GM18499 (cell line): ENCODE measurements around the gene ATP5F1D.
"Not testable (repeated sequence)": the region's sequence is repeated elsewhere in the genome, so short reads cannot be mapped to it uniquely, and the experiment has no call there.

Experiments used
- ATAC-seq: cut with Tn5 transposase; IDR thresholded peaks from one replicate; pipeline ENCODE4 v1.9.1; 2021; ENCODE audit warnings: moderate number of reproducible peaks; ENCODE audit not compliant: insufficient read depth, unreplicated experiment

ATP5F1D gene

DNA sequence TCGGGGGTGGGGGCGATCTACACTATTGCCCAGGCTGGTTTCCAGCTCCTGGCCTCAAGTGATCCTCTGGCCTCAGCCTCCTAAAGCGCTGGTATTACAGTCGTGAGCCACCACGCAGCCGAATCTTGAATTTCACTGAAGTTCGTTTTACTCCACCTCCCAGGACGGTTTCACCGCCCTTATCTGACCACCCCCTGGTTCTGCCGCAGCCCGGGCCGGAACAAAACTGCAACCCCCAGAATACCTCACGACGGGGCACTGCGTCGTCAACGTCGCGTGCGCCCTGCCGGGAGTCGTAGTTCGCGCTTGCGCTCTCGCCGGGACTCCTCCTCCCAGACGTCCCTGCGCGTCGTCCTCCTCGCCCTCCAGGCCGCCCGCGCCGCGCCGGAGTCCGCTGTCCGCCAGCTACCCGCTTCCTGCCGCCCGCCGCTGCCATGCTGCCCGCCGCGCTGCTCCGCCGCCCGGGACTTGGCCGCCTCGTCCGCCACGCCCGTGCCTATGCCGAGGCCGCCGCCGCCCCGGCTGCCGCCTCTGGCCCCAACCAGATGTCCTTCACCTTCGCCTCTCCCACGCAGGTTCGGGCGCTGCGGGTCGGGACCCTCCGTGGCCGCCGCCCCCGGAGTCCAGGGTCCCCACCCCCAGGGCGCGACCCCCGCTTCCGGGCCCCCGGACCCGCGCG lies at the start of gene ATP5F1D:
ATP5F1D (plus strand) TSS at position 335 of the 679 bp plus-strand sequence; CDS start at position 435, 100 bp downstream.
- ATAC-seq, result no peak

DNA sequence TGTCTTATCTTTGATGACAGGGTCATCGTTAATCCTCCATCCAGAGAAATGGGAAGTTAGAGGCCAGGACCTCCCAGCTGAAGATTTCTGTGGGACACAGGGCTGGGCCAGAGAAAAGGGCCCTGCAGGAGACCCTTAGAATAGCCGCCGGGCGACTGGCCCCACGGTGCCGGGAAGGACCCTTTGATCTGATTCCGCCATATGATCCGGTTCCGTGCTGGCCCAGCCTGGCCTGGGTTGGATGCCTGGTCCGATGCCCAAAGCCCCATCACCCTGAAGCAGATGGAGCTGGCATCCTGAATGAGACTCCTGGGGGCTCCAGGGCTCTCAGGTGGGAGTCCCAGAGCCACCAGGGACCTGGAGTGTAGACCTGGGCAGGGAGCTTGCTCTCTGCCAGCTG lies 42.0 kb upstream of the ATP5F1D start:
- no peak for ATAC-seq

DNA sequence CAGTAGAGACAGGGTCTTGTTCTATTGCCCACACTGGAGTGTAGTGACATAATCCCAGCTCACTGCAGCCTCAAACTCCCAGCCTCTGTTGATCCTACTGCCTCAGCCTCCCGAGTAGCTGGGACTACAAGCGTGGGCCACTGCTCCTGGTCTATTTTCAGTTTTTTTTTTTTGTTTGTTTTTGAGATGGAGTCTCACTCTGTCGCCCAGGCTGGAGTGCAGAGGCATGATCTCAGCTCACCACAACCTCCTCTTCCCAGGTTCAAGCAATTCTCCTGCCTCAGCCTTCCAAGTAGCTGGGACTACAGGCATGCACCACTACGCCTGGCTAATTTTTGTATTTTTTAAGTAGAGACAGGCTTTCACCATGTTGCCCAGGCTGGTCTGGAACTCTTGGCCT lies 40.9 kb upstream of the ATP5F1D start:
- not testable (repeated sequence) for ATAC-seq

DNA sequence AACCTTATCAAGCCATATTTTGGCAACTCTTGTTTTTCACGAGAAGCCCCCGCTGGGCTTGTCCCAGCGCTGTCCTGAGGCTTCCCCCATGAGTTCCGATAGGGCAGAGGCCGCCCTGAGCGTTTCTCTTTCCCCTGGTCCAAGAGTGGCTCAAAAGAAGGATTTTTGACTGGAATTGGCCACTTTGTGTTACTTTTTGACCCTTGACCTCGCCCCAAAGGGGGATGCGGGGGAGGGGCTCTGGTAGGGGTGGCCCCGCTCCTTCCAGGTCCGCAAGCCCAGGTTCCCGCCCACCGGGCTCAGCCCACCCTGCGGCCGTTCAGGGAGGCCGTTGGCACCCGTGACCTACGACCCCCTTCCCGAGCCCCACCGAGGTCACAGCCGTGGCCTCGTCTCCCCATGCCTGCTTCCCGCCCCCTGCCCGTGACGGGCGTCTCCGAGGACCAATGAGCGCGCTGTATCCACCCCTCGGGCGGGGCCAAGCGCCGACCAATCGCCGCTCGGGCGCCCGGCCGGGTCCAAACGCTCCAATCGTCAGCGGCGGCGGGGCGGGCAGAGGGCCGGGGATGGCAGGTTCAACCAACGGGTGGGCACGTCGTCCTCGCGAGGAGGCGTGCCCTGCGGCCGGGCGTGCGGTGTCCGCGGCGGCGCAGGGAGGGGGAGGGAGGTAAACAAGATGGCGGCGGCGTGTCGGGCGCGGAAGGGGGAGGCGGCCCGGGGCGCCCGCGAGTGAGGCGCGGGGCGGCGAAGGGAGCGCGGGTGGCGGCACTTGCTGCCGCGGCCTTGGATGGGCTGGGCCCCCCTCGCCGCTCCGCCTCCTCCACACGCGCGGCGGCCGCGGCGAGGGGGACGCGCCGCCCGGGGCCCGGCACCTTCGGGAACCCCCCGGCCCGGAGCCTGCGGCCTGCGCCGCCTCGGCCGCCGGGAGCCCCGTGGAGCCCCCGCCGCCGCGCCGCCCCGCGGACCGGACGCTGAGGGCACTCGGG lies 36.1 kb upstream of the ATP5F1D start, which contains the start of gene STK11:
STK11 (plus strand) TSS at position 665 of the 986 bp plus-strand sequence. CDS start 1,136 bp downstream, outside the sequence.
- peak; percentile 38 for ATAC-seq

GRCh38 chr19:1206150-1206863 lies 35.2 kb upstream of the ATP5F1D start:
- ATAC-seq, result no peak

GRCh38 chr19:1206864-1207450 lies 34.6 kb upstream of the ATP5F1D start:
- ATAC-seq, result no peak

DNA sequence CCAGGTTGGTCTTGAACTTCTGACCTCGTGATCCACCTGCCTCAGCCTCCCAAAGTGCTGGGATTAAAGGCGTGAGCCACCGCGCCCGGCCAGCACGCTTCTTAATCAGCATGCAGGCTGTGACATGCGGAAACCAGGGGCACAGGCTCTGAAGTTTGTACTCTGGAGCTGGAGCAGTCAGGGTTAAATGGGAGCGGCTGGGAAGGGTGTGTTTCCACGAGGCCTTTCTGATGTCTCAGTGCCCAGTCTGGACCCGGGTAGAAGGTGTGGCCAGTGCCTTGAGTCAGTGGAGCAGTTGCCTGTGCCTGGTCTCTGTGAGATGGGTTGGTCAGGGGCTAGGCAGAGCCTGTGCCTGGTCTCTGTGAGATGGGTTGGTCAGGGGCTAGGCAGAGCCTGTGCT lies 32.7 kb upstream of the ATP5F1D start:
- not testable (repeated sequence) for ATAC-seq

DNA sequence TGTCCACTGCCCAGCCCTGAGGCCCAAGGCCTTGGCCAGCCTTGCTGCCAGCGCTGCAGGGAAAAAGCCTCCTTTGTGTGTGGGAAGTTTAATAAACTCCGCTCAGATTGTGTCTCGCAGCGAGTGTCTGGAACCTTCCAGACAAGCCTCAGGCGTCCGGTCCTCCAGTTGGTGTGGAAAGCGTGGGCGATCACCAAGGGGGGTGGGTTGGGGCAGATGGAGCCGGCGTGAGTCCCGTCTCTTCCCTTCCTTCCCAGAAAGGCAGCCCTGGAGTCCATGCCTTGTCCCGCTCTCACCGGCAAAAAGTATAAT lies 31.4 kb upstream of the ATP5F1D start:
- ATAC-seq, result no peak

DNA sequence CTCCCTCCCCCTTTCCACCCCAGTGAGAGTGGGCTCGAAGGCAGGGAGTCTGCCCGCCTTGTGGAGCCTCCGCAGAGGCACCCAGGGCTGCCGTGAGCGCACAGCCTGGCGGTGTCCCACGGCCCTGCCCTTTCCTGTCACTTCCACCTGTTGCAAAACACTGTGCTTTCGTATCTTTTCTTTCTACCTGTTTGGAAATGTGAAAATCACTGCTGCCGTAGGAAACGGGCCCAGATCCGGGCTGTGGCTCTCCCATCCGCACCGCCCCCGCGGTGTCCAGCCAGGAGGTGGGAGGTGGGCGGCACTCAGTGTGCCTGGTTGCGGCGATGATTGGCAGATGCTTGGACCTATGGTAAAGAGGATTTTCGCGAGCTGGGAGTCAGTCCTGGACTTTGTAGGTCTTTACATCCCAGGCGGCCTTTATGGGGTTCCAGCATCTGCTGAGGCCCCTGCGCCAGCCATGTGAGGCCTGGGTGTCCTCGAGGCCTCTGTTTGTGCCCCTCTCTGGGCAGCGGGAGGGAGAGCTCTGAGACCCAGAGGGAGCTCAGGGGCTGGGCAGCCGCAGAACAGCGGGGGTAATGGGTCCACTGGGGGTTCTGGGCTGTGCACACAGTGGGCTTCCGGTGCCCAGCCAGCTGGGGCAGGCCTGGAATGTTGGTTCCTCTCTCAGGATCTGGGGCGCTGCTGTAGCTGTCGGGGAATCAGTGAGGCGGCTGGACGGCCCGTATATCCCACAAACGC lies 29.9 kb upstream of the ATP5F1D start:
- no peak for ATAC-seq

DNA sequence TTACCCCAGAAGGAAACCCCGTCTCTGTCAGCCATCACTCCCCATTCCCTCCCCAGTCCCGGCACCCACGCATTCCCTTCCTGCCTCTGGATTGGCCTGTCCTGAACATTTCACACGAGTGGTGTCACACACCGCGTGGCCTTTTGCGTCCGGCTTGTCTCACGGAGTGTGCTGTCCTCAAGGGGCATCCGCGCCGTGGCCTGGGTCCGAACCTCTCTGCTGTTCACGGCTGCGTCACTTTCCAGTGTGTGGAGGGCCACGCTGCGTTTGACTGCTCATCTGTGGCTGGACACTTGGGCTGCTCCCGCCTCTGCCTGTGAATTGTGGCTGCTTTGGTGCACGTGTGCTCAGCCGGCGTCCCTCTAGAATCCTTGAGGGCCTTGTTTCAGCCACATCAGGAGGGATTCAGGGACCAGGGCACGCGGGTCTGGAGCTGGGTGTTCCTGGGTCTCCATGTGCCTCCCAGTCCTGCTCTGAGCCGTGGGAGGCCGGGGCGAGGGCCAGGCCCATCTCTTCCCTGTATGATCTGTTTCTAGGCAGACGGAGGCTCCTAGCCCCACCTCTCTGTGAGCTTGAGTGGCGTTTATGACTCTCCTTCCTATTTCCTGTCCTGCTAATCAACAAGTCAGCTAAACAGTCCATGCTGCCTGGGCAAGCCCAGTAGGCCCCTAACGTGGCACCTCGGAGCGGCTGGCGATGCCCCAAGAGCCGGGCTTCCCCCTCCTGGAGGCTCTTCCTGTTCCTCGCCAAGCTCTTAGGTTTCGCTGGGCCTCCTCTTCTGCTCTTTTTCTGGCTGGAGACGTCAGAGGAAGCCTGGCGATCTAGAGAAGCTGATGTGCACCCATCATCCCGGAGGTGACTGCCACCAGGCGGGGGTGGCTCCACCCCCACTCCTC lies 27.9 kb upstream of the ATP5F1D start:
- ATAC-seq, result no peak

DNA sequence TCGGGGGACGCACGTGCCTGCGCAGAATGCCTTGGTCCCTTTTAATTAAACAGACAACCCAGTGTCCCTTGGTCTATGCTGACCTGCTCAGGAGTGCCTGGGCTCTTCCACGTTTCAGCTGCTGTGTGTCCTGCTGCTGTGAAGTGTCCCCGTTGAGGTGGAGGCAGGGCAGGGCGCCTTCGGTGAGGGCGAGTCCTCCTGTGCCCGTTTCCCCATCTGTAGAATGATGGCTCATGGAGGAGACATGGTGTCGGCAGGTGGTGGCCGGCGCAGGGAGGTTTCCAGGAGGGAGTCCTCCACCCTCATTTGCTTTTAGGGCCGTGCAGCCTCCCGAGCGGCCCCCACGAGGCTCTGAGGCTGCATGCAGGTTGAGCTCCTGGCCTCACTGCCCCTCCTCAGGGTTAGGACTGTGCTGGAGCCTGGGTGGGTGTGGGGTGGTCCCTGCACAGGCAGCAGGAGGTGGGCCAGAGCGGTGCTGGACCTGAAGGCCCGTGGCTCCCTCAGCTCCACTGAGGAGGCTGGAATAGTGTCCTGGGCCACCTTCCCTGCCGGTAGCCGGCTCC lies 27.2 kb upstream of the ATP5F1D start:
- ATAC-seq, result no peak

GRCh38 chr19:1214862-1215731 lies 26.5 kb upstream of the ATP5F1D start:
- no peak for ATAC-seq

- no peak for ATAC-seq
Observed at GRCh38 chr19:1216756-1217155, 24.8 kb upstream of the ATP5F1D start.

- no peak for ATAC-seq
Observed at GRCh38 chr19:1217366-1217765, 24.2 kb upstream of the ATP5F1D start.

- ATAC-seq, result no peak
Observed at GRCh38 chr19:1218751-1219567, 22.6 kb upstream of the ATP5F1D start.

DNA sequence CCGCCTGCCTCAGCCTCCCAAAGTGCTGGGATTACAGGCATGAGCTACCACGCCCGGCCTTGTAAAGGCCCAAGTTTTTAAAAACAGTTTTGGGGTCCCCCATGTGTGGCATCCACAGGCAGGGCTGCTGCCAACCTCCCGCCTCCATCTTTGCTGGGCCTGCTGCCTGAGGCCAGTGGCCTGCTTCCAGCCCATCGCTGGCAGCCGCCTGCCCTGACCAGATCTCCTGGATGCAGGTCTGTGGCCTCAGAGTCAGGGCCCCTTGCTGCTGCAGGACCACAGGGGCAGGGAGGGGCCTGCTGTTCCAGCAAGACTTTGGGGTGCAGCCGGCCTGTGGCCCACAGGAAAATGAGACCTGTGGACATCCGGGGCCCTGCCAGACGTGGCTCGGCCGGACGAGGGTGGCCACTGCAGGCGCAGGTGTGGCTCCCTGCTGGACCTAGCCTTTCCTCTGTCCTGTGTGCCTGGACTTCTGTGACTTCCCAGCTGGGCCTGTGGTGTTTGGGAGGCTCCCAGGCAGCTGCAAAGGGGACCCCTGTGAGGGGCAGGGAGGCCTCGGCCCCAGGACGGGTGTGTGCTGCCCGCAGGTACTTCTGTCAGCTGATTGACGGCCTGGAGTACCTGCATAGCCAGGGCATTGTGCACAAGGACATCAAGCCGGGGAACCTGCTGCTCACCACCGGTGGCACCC lies 21.6 kb upstream of the ATP5F1D start:
- no peak for ATAC-seq
